Activated naive CD4-positive, alpha-beta T cell treated with anti-CD3 and anti-CD28 coated beads, Interleukin-2, amount 50 U/mL, for 72 hours (primary cell): Measurements from ENCODE around the gene SPSB1. TPM values are rescaled to one million over a fixed set of nuclear protein-coding genes. Genes with fewer than 3 reads are reported as not detected.
A peak's percentile ranks its signal among the peaks of the same experiment; 100 is the strongest.

Experiments
- ATAC-seq, 2 donors: fragments of 150-1000 bp; cut with Tn5 transposase; 2 replicates each; pipeline ENCODE4 v1.10.0; 2021; ENCODE audit warnings: mild to moderate bottlenecking in 2 of 2, moderate library complexity in 2 of 2
- DNase-seq, 2 donors: peaks; one replicate each; pipeline ENCODE4 v3.0.0; 2021 to 2022; ENCODE audit warnings: low spot score in 2 of 2
- H3K27ac Mint-ChIP-seq, 2 donors: one replicate each; pipeline ENCODE4 v1.8.0; 2022; ENCODE audit warnings: mild to moderate bottlenecking in 2 of 2, mixed read lengths in 2 of 2
- H3K36me3 Mint-ChIP-seq, 2 donors: one replicate each; pipeline ENCODE4 v1.8.0; 2022; ENCODE audit warnings: mixed read lengths in 2 of 2
- H3K9me3 Mint-ChIP-seq, 2 donors: one replicate each; pipeline ENCODE4 v1.8.0; 2022; ENCODE audit warnings: mixed read lengths in 2 of 2
- total RNA-seq, 2 donors: library from RNA; stranded (reverse); gene quantifications; one replicate each; pipeline ENCODE4 v1.2.3, GENCODE V29; 2022

Gene SPSB1
- total RNA-seq, result 10 to 100 TPM in 1 of 2 donors, 1 to 10 TPM in 1; 3.8 to 12.6 TPM

DNA sequence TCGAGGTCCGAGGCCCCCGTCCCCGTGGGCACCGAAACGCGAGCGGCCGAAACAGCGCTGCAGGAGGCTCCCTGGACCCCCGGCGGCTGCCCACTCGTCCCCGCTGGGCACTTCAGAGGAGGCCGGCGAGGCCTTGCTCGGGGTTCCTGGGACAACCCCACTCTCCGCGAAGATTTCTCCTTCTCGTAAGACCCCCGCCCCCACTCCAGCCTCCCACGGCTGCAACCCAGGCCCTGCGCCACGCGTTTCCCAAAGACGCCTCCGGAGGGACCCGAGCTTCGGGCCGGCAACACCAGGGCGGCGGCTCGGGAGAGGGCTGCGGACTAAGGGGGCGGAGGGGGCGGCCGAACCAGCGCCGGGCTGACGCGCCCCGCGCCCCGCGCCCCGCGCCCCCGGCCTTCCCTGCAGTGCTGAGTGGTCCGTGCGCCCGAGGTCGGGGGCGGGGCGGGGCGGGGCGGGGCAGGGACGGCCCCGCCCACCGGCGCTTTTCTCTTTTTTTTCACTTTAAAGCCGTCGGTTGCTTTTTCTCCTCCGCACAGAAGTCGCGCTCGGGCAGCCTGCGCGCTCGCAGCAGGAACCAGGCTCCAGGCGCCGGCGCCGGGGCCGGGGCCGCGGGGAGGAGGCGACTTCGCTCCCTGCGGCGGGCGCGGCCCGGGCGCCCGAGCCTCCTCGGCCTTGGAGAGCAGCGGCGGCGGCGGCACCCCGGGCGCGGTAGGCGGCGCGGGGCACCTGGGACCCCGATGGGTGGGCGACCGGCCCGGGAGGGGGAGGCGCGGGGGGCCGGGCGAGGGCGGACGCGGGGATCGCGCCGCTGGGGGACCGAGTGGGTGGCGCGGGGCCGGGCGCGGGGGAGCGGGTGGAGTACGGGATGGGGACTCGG, at the start of gene SPSB1:
TSS of gene SPSB1 (plus strand) at position 534 of the 880 bp plus-strand sequence. CDS start 62,998 bp downstream, outside the sequence.
- DNase-seq (peak in 1 of 2 donors; percentile 61), ATAC-seq (peak; percentile 30 to 61)
- peaks cover 4 to 5% of the 10 kb centered on the region in 2 donors for H3K9me3 Mint-ChIP-seq
- H3K36me3 Mint-ChIP-seq, result peaks cover 0 to 6% of the 10 kb centered on the region in 2 donors
- H3K27ac Mint-ChIP-seq, result peak within 1 kb of the TSS in 1 of 2 donors; percentile 22

DNA sequence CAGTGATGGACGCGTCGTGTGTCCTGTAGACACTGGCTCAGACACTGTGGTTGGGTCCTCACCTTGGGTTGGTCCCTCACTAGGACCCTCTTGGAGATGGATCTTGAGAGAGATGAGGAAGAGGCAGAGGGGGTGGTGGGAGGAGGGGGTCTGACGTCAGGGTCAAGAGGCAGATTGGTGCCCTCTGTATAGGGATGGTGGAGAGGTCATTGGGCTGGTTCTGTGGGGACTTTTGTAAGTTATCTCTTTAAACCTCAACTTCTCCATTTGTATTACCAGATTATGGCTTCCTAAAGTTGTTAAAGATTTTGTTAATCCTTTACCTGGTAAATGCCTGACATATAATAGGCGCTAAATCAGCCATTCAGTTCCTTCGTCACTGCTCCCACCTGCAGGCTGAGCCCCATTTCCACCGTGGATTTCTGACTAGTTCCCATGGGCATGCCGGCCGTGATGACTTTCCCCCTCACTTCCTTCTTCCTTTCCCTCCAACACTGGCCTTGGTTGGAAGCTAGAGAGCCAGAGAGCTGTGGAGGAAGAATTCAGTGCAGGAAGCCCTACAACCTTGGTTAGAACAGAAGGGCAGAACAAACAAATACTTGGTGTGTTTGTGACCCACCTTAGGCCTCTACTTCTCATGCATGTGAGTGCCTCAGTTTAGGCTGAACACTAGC, 49.5 kb upstream of the SPSB1 start:
- Mint-ChIP-seq H3K27ac (no peak overlapping the region), H3K36me3 (no peaks in the 10 kb centered on the region), H3K9me3 (no peaks in the 10 kb centered on the region)
- ATAC-seq (no peak), DNase-seq (no peak)

DNA sequence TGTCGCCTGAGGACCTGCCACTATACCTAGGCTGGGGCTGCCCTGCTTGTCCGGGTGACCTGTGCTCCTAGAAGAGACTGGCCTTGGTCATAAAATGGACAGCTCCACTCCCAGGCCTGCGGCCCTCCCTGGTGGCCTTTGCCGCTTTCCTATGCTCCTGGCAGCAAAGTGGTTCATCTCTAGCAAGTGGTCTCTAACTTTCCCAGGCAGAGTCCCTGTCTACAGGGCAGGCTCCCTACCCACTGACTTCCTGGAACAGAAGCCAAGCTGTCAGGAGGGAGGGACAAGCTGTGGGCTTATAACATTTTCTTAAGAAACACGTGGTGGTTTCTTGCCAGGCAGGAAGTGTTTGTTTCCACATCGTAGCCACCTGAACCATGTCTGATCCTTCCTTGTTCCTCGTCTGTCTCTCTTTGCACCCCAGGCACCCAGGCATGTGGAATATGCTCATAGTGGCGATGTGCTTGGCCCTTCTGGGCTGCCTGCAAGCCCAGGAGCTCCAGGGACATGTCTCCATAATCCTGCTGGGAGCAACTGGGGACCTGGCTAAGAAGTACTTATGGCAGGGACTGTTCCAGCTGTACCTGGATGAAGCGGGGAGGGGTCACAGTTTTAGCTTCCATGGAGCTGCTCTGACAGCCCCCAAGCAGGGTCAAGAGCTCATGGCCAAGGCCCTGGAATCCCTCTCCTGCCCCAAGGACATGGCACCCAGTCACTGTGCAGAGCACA, 48.0 kb upstream of the SPSB1 start:
- DNase-seq (no peak), ATAC-seq (no peak)
- peak overlapping the region; percentile 74 to 84 for H3K27ac Mint-ChIP-seq
- no peaks in the 10 kb centered on the region for H3K9me3 Mint-ChIP-seq
- no peaks in the 10 kb centered on the region for H3K36me3 Mint-ChIP-seq

DNA sequence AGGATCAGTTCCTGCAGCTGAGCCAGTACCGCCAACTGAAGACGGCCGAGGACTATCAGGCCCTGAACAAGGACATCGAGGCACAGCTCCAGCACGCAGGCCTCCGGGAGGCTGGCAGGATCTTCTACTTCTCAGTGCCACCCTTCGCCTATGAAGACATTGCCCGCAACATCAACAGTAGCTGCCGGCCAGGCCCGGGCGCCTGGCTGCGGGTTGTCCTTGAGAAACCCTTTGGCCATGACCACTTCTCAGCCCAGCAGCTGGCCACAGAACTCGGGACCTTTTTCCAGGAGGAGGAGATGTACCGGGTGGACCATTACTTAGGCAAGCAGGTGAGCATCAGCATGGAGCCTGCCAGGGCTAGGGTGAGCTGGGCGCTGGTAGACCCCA, 47.5 kb upstream of the SPSB1 start:
- DNase-seq, result no peak

DNA sequence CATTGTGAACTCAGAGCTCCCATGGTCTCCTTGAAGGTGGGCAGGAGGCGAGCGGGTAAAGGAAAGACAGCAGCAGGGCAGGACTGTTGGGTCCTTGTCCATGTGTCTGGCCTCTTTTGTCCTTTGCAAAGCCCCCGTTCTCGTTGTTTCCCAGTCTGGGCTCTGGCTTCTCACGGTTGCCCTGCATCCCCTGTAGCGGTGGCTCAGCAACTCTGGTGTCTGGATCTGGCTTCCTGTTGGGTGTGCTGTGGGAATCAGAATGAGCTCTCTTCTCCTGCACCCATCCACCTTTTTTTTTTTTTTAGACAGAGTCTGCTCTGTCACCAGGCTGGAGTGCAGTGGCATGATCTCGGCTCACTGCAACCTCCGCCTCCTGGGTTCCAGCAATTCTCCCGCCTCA, 47.0 kb upstream of the SPSB1 start:
- H3K9me3 Mint-ChIP-seq, result no peaks in the 10 kb centered on the region
- H3K27ac Mint-ChIP-seq, result no peak overlapping the region
- ATAC-seq (no peak), DNase-seq (no peak)
- H3K36me3 Mint-ChIP-seq, result no peaks in the 10 kb centered on the region

More for the DNA sequence above, 47.5 kb upstream of the SPSB1 start:
- peak overlapping the region in 1 of 2 donors; percentile 74 for H3K27ac Mint-ChIP-seq
- no peaks in the 10 kb centered on the region for H3K9me3 Mint-ChIP-seq
- H3K36me3 Mint-ChIP-seq, result no peaks in the 10 kb centered on the region
- ATAC-seq, result no peak

DNA sequence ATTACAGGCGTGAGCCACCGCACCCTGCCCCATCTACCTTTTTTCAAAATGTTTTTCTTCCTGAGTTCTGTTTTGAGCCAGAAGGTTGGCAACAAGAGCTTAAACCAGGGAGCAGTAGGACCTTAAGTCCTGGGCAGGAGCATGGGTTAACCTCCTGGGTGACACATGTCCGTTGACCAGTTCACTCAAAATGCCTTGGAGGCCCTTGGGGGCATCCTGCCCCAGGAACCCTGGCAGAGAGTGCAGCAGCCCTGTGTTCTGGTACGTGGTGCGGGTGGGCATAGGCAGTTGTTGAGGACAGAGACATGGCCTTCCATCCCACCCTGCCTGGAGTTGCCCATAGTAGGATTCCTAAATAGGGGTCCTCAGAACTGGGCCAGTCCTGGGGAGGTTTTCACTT, 46.5 kb upstream of the SPSB1 start:
- no peaks in the 10 kb centered on the region for H3K36me3 Mint-ChIP-seq
- ATAC-seq (no peak), DNase-seq (no peak)
- no peaks in the 10 kb centered on the region for H3K9me3 Mint-ChIP-seq
- peak overlapping the region in 1 of 2 donors; percentile 5 for H3K27ac Mint-ChIP-seq

DNA sequence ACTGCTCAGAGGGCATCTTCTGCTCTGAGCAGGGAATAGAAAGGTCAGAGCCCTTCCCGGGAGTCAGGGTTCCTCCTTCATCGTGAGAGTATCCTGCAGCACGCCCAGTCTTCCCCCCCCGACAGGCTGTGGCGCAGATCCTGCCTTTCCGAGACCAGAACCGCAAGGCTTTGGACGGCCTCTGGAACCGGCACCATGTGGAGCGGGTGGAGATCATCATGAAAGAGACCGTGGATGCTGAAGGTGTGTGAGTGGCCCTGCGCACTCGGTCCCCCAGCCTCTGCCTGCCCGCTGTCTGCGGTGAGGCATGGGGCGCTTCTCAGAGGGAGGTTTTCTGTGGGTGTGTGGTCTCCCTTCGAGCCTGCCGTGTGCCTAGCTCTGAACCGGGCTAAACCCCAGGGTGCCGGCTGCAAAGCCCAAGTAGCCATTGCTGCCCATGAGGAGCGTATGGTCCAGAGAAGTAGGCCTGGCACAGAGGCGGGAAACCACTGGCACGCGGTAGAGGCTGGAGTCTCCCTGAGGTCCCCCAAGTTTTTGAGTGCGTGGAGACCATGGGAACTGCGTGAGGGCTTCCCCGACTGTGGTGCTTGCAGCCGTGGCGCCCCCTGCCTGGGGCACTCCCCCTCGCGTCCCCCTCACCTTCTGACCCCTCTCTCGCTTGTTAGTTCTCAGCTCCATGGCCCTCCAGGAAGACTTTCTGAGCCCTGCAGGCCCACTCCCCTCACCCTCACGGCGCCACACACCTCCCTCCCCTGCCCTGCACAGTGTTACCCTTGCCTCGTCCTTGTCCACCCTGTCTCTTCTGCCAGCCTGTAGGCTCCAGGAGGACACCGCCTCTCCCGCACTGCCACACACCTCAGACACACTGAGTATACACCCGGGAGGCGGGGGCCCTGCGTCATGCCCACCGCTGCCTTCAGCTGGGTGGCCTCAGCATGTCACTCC, 45.6 kb upstream of the SPSB1 start:
- DNase-seq, result no peak
- Mint-ChIP-seq H3K9me3 (no peaks in the 10 kb centered on the region), H3K36me3 (no peaks in the 10 kb centered on the region), H3K27ac (no peak overlapping the region)
- no peak for ATAC-seq

DNA sequence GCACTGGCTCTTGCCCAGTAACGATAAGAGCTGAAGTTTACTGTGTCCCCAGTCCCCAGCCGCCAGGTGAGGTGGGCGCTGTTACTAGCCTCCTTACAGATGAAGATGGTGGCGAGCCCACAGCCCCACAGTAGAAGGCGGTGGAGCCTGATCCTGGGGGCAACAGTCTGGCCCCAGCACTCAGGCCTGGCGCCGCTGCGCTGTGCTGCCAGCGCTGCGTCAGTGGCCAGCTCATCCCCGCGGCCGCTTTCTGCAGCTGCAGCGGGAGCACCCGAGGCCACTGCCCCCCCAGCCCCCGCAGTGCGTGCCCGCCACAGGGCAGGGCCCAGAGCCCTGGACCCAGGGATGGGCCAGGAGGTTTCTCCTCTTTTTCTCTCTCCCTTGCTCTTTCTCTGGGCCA, 44.8 kb upstream of the SPSB1 start:
- Mint-ChIP-seq H3K27ac (no peak overlapping the region), H3K9me3 (no peaks in the 10 kb centered on the region), H3K36me3 (no peaks in the 10 kb centered on the region)
- ATAC-seq (no peak), DNase-seq (no peak)

DNA sequence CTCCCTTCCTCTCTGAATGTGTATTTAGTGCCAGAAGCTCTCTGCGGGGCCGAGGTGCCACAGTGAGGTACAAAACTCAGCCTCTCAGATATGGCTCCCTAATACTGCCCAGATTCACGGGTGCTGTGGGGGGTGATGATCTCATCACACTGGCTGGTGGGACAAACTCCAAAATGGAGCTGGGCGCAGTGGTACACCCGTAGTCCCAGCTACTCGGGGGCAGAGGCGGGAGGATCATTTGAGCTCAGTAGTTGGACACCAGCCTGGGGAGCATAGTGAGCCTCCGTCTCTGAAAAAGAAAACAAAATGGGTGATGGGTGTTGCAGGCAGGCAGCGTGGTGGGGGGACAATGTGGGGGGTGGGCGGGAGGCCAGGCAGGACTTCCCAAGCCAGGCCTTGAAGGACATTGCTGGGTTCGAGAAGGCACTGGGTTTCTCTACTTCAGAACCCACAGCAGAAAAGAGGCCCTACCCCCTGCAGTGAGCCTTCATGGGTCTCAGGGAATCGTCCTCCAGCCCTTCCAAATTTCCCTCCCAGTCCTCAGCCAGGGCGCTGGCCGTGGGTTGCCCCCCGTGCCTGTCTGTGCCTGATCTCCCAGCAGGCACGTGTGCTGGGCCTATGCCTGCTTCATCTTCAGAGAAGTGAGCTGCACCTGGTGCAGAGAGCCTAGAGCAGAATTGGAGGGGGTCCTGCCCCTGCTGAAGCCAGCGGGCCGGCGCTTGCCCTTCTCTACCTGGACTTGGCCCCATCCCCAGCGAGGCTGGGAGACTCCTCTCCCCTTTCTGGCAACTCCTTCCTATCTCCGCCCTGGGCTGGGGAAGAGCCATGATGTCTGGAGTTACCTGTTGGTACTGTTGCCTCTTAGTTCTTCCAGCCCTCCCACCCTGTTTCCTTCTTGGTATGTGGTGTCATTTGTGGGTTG, 44.1 kb upstream of the SPSB1 start:
- no peaks in the 10 kb centered on the region for H3K36me3 Mint-ChIP-seq
- peak overlapping the region; percentile 62 to 73 for H3K27ac Mint-ChIP-seq
- ATAC-seq (no peak), DNase-seq (no peak)
- H3K9me3 Mint-ChIP-seq, result no peaks in the 10 kb centered on the region

DNA sequence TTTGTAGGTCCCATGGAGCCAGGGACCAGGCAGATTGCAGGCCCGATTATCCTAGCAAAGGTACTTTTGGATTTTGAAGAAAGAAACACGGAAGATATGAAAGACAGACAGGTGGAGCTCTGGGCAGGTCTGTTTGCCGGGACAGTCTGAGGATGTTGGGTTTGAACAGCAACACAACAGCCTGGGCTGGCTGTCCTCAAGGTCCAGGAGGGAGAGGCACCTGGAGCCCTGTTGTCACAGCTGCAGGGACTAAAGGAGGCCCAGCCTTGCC, 43.5 kb upstream of the SPSB1 start:
- no peak for DNase-seq
- Mint-ChIP-seq H3K27ac (peak overlapping the region; percentile 39 to 62), H3K9me3 (no peaks in the 10 kb centered on the region), H3K36me3 (no peaks in the 10 kb centered on the region)
- ATAC-seq, result no peak

DNA sequence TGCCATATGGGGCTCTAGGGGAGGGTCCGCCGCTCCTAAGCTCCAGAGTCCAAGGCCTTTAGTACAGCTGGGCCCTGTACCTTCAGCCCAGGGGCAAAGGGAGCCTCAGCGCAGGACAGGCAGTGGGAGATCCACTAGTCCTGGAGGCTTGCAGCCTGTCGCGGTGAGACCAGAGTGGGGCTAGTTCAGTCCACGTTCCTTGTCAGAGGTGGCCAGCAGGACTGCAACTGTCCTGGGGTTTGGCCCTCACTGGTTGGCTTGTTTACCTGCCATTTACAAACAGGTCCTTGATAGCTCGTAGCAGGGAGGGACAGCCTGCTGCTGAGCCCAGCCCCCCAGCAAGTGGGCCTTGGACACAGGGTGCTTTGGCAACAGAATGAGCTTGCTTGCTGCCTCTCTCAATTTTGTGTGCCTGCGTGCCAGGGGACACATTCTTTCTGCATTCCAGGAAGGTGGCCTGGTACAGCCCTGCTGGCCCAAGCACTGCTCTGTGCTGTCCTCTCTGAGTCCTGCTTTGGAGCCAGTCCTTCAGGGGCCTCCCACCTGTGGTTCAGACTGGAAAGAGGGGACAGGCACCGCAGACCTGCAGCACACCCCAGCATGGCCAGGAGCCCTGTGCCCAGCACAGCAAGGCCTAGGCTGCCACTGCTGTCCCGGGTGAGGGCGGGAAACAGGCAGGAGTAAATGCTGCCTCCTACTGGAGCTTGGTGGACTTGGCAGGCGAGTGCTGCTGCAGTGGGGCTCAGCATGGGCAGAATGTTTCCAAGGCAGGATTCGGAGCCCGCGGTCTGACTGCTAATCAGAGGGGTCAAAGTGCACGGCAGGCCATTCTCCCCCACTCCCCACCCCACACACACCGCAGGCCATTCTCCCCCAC, 42.9 kb upstream of the SPSB1 start:
- Mint-ChIP-seq H3K36me3 (no peaks in the 10 kb centered on the region), H3K9me3 (no peaks in the 10 kb centered on the region), H3K27ac (peak overlapping the region in 1 of 2 donors; percentile 62)
- peak; percentile 69 to 70 for ATAC-seq
- DNase-seq, result peak in 1 of 2 donors; percentile 49

DNA sequence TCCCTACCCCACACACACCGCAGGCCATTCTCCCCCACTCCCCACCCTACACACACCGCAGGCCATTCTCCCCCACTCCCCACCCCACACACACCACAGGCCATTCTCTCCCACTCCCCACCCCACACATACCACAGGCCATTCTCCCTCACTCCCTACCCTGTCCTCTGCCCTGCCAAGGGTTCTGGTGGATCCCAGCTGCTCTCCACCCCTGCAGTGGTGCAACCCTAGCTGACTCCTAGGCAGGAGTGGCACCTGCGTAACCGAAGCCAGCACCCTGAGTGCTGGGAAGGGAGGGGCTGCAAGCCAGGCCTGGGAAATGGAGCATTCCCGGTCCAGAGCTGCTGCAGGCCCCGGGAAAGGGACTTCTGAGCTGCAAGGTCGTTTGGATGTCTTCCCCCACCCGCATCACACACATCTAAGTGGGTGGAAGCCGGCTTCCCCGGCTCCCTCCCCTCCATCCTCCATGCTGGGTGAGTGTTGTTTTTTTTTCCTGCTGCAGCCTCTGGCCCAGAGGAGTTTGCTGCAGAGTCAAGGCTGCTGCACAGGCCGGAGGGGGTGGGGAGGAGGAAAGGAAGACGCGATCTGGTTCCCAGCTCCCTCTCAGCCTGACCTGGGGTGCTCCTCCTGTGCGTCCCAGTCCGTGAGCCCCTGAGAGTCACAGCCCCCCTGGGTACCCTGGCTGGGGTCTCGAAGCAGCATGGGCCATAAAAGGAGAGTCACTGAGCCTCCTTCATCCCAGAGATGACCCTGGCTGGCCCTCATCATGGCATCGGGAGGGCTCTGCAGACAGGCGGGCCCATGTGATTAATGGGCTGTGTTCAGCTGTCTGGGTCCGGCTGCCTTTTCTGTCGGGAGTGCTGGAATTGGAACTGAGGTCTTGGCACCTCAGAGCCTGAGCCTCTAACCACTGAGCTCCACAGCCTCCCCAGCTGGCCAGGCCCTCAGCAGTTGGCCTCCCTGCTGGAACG, 42.0 kb upstream of the SPSB1 start:
- H3K9me3 Mint-ChIP-seq, result no peaks in the 10 kb centered on the region
- ATAC-seq, result peak in 1 of 2 donors; percentile 28
- no peak overlapping the region for H3K27ac Mint-ChIP-seq
- DNase-seq, result no peak
- H3K36me3 Mint-ChIP-seq, result no peaks in the 10 kb centered on the region

DNA sequence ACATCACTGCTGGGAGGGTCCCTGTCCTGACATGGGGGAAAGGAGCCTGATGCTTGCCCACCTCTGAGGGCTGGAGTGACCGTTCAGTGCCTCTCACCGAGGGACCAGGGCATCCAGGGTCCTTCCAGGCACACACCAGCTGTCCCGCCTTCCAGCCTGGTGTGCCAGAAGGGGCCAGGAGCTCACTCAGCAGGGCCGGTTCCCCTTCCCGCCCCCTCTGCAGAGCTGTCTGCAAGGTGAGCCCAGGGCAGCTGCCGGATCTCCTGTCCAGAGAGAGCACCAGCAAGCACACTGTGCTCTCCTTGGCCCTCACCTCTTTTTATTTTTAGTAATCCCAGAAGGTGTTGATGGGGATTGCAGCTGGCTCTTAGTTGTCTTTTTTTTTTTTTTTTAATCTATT, 41.2 kb upstream of the SPSB1 start:
- H3K36me3 Mint-ChIP-seq, result no peaks in the 10 kb centered on the region
- ATAC-seq (no peak), DNase-seq (no peak)
- H3K9me3 Mint-ChIP-seq, result no peaks in the 10 kb centered on the region
- no peak overlapping the region for H3K27ac Mint-ChIP-seq

DNA sequence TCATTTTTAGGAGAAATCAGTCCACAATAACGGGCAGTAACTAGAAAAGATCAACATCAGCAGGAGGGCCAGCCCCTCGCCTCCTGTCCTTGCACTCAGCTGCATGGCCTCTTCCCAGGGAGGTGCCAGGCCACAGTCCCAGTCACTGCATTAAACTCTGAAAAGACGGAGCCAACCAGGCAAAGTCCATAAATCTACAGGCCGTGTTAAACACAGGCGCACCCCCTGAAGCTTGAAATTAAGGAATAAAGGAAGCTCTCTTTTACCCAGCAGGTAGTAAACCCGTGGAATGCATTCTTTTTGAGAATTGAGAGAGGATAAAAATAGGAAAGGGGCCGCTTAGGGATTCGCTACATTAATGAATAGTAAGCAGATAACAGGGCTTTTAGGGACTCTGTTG, 39.7 kb upstream of the SPSB1 start:
- H3K27ac Mint-ChIP-seq, result no peak overlapping the region
- H3K9me3 Mint-ChIP-seq, result peaks cover 0 to under 1% of the 10 kb centered on the region in 2 donors
- ATAC-seq (no peak), DNase-seq (no peak)
- H3K36me3 Mint-ChIP-seq, result peaks cover 0 to 6% of the 10 kb centered on the region in 2 donors
